UCSD-AML1 (cell line): Measurements from ENCODE around the gene LMNA.
"Not testable (repeated sequence)": the region's sequence is repeated elsewhere in the genome, so short reads cannot be mapped to it uniquely, and the experiment has no call there.

ENCODE experiments used
- DNase-seq: peaks from one replicate; lab custom pipeline; 2025; ENCODE audit not compliant: unreplicated experiment; lab: John Stamatoyannopoulos, UW

Gene LMNA

DNA sequence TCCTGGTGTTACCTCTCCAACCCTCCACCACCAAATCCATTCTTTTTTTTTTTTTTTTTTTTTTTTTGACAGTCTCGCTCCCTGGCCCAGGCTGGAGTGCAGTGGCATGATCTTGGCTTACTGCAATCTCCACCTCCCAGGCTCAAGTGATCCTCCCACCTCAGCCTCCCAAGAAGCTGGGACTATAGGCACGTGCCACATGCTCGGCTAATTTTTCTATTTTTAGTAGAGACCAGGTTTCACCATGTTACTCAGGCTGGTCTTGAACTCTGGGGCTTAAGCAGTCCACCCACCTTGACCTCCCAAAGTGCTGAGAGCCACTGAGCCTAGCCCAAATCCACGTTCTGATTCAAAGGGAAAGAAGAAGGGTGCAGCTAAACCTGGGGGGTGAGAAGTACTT lies 6.5 kb downstream of the LMNA start:
- DNase-seq = not testable (repeated sequence)

DNA sequence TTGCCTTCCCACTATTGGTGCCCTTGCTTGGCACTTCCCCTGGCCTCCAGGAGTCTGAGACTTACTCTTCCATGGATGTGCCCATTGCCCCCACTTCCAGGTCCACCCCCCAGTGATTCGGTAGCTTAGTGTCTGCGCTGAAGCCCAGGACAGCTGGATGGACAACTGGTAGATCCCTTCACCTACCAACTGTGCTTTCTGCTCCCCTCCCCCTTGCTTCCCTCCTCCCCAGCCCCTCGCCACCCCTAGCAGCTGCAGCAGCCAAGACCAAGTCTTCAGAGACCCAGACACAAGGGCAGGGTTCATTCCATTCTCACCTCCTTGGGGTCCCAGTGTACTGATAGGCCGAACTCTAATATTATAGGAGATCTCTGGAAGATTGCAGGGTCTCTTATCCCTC lies 6.9 kb downstream of the LMNA start:
- no peak for DNase-seq

DNA sequence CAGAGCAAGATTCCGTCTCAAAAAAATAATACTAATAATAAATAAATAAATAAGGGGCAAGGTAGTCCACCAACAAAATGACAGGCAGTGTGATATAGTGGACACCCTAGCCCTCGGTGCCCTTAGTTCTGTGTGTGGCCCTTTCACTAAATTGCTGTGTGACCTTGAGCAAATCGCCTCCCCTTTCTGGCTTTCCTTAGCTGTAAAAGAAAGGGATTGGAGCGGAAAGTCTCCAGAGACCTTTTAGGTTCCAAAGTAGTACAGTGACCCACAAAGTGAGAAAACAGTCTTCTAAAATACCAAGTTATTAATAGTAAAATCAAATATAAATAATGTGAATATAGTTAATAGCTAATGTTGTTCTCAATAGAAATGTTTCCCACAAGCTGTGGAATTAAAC lies 7.6 kb downstream of the LMNA start:
- DNase-seq = no peak

DNA sequence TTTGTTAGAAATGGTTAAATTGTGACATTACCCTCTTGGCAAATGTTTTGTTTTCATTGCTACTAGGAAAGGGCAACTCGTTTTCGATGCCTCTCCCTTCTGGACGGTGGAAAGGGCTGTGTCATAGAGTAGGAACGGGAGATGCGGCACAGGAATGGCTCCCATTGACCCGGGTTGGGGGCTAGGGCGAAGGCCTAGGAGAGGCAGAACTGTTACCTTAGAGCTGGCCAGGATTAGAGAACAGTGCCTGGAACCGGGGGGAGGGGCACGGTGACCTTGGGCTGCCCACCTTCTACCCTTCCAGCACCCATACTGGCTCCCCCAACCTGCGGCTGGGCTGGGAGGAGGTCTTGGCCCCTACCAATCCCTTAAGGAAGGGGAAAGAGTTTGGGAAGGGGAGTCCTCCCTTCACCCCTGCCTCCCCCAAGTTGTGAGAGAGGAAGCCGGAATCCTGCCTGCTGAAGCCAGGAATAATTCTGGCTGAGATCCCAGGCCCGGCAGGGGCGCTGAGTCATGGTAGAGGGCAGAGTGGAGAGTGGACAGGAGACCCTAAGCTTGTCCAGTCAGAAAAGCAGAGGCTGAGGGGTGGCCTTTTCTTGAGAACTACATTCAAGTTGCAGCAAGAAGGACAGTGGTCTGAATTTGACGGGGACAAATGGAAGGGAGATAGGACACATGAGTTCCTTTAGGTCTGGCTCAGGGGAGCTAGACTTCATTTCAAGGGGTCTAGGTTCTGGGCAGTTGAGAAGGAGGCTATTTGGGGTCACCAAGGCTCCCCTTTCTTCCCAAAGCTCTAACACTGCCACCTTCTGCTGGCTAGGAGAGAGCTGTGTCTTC lies 8.2 kb downstream of the LMNA start:
- no peak for DNase-seq

DNA sequence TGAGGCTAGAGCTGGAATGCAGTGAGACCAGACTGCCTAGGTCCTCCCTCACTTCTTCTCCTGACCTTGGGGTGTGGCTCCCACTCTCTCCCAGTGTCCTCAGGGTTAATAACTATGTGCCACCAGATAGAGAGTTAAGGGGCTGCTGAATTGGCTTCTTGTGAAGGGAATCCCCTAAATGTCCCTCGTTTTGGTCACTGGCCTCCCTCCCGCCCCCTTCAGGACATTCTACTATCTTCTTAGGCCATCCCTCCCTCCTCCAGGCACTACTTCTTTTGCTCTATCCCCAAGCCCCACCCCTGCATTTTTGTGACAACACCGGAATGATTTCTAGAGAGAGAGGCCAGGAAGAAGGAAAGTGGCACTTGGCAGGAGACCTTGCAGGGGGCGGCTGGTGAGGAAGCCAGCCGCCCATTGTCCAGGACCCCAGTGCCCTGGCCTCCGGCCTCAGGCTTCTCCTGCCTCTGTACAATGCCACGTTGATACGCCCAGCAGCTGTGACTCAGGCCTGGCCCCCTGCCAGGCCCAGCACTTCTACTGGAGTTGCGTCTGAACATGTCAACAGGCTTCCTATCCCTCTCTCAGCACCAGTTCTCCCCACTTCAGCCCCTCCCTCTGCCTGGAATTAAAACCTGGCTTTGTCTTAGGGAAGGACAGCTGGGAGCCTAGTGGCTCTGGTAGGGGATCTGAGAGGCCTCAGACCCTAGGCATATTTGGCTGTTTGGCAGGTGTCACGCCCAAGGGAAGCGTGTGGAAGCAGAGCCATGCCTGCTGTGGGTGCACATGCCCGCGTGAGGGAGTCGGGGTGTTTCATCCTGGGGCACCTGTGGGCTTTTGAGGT lies 9.1 kb downstream of the LMNA start:
- peak; percentile 83 for DNase-seq

DNA sequence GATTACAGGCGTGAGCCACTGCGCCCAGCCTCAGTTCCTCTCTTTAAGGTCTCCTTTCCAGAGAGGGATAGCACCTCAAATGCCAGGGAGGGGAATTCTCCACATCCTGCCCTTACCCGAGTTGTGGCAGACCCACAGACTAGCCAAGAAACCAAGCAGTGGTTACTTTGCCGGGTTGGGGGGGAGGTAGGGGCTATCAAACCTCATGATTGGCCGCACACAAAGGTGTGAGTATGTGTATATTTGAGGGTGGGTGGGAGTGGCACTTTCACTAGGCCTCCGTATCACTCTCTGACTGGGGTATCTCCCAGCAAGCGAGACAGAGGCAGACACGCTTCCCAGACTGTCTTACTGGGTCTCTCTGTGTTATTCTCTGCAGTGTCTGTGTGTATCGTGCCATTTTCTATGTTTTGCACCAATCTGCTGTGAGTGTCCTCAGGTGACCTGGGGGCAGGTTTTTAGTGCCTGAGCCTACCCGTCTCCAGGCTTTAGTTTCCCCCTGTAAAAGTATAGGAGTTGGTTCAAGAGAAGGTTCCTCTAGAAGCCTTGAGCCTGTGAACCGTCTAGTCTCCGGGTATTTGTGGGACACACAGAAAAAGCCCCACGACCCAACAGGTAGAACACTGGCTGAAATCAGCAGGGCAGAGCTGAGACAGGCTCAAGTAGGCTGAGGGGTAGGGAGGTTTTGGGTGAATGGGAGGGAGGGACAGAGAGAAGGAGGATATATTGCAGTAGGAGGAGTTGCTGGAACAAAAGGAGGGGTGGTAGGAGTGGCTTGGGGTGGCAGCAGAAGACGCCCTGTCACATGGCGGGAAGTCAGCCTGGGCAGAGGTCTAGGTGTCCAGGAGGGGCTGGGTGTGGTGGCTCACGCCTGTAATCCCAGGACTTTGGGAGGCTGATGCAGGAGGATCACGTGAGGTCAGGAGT lies 10.3 kb downstream of the LMNA start:
- no peak for DNase-seq

DNA sequence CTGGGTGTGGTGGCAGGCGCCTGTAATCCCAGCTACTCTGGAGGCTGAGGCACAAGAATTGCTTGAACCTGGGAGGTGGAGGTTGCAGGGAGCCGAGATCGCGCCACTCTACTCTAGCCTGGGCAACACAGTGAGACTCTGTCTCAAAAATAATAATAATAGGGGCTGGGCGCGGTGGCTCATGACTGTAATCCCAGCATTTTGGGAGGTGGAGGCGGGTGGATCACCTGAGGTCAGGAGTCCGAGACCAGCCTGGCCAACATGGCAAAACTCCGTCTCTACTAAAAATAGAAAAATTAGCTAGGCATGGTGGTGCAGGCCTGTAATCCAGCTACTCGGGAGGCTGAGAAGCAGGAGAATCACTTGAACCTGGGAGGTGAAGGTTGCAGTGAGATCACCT lies 11.0 kb downstream of the LMNA start:
- DNase-seq = not testable (repeated sequence)

DNA sequence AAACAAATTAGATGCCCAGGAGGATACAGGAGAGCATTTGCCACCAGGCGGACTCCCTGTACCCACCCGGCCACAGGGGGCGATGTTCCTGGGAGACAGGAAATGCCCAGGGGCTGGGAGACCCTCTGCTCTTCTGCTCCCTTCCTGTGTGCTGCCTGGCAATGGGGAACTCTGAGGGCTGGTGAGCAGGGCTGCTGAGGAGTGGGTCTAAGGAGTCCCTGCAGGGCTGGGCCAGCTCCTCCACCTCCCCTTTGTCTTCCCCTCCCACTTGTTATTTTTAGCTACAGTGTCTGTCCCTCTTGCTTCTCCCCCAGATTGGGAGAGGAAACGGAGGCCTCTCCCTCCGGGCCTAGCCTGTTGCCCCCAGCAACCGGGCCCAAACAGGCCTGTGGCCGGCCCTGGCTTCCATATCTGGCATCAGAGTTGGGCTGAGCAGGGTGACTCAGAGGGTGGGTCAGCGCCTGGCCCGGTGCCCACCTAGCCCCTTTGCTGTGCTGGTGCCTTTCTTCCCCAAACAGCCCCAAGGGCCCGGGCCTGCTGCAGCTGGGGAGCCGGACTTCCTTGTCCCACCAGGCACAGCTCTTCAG lies 11.6 kb downstream of the LMNA start:
- DNase-seq = peak; percentile 85

DNA sequence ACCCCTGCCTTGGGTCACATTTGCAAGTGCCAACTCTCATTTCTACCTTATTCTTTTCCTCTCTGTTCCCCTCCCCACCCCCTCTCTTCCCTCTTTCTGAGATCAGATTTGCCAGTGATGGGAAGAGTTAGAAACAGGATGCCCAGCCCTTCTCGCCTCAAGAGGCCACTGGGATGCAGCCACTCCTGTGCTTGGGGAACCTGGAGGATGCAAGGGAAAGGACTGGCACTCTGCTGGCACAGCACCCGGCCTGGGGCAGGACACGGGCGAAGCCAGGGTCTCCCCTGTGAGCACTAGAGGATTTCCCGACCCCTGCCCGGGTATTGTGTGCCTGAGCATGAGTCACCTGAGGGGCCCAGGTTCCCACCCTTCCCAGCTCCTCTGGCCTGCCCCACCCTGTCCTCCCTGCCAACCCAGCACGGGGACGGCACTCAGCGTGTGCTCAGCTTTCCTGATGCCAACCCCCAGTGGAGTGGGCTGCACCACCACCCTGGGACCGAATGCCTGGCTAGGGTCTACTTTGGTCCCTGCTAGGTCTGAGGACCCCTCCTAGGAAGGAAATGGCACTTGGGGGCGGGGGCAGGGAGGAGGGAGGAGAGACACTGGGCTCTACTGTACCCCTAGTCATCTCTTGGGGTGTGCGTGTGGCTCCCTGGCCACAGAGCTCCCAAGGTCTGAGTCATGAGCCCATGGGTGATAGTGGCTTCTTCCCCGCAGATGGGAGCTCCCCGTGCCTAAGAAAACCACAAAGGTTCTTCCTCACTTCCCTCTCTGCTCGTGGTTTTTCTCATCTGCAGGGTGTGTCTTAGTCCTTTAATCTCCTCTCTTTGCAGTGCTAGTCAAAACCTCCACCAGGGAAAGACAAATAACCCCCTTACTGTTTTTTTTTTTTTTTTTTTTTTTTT lies 12.4 kb downstream of the LMNA start:
- peak; percentile 52 for DNase-seq

DNA sequence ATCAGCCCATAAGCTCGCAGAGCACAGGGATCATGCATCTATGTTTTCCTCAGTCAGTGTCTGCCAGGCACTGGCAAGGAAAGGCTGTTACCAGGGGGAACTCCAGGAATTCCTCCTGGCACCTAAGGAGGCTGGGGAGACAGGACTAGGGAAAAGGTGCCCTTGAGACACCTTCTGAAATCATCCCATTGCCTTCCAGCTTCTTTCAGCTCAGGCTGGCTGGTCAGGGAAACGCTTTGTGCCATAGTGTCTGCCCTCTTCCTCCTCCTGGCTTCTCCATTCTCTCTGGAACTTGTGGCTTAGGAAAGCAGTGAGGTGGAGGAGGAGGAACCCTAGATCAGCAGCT lies 13.8 kb downstream of the LMNA start:
- no peak for DNase-seq

DNA sequence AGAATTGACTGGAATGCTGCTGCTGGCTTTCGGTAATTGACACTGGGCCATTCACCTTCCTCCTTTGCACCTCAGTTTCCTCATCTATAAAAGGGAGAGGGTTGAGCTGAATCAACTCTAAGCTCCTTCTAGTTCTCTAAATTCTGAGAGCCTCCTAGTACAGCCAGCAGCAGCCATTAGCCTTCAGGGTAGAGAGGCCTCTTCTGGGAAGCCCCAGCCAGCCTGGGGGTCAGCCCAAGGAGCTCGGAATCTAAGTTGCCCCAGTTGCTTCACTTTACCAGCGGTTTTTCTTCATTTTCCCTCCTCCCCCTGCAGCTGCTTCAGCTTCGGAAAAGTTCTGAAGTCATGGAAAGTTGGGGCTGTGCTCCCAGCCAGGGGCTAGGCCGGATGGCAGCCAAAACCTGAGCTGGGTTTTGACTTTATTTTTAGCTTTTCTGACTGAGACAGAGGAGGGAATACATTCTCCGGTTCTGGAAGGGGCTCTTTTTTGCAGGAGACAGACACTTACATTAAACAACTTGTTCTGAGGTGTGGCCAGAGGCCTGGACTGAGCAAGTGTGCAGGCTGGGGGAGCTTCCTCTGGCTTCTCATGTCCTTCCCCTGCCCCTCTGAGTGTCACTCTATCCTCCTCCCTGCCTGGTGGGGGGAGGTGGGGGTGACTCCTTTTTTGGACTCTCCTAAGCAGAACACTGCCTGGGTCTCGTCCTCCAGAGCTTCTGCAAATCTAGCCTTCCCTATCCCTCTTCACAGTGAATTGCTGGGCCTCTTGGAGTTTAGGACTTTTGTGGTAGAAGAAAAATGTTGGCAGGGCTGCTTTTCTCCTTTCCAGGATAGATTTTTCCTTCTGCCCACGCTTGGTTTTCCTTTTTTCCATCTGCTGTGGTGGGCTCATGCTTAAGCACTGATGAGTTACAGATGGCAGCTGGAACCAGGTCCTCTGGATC lies 14.4 kb downstream of the LMNA start:
- no peak for DNase-seq

DNA sequence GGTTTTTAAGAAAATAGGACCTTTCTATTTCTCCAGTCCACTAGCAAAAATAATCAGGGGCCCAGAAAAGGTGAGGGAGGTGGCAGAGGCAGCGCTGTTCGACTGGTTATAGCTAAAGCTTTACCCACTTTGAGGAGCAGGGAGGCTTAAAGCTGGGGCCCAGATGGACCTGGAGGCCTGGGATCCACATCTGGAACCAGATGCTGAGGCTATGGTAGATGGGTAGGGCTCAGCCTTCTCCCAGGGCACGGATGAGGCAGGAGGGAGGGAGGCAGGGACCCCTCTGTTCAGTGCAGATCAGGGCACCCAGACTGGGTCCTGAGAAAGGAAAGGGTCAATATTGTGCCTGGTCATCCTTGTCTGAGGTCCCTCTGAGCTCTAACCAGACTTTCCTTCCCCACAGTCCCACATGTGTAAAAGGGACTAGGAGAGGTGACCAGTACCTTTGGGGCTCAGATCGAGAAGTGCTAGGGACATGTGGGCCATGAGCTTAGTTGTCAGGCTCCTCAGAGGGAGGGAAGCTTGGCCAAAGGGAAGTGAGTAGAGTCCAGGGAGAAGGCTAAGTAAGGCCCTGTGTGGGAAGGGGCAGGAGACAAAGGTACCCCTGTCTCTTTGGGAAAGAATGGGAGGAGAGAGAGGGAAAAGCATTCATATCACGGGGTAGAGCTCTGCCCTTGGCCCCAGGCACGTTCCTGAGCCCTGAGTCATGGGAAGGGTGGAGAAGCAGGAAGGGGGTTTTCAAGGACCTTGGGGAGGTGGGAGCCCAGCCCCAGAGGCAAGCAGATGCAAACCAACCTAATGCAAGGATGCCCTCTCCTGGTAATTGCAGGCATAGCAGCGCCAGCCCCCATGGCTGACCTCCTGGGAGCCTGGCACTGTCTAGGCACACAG lies 15.4 kb downstream of the LMNA start:
- peak; percentile 75 for DNase-seq

DNA sequence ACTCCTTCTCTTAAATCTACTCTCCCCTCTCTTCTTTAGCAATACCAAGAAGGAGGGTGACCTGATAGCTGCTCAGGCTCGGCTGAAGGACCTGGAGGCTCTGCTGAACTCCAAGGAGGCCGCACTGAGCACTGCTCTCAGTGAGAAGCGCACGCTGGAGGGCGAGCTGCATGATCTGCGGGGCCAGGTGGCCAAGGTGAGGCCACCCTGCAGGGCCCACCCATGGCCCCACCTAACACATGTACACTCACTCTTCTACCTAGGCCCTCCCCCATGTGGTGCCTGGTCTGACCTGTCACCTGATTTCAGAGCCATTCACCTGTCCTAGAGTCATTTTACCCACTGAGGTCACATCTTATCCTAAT lies 16.0 kb downstream of the LMNA start:
- no peak for DNase-seq

DNA sequence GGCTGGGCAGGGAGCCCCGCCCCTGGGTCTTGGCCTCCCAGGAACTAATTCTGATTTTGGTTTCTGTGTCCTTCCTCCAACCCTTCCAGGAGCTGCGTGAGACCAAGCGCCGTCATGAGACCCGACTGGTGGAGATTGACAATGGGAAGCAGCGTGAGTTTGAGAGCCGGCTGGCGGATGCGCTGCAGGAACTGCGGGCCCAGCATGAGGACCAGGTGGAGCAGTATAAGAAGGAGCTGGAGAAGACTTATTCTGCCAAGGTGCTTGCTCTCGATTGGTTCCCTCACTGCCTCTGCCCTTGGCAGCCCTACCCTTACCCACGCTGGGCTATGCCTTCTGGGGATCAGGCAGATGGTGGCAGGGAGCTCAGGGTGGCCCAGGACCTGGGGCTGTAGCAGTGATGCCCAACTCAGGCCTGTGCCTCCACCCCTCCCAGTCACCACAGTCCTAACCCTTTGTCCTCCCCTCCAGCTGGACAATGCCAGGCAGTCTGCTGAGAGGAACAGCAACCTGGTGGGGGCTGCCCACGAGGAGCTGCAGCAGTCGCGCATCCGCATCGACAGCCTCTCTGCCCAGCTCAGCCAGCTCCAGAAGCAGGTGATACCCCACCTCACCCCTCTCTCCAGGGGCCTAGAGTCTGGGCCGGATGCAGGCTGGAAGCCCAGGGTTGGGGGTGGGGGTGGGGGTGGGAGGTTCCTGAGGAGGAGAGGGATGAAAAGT lies 20.4 kb downstream of the LMNA start:
- DNase-seq = no peak

DNA sequence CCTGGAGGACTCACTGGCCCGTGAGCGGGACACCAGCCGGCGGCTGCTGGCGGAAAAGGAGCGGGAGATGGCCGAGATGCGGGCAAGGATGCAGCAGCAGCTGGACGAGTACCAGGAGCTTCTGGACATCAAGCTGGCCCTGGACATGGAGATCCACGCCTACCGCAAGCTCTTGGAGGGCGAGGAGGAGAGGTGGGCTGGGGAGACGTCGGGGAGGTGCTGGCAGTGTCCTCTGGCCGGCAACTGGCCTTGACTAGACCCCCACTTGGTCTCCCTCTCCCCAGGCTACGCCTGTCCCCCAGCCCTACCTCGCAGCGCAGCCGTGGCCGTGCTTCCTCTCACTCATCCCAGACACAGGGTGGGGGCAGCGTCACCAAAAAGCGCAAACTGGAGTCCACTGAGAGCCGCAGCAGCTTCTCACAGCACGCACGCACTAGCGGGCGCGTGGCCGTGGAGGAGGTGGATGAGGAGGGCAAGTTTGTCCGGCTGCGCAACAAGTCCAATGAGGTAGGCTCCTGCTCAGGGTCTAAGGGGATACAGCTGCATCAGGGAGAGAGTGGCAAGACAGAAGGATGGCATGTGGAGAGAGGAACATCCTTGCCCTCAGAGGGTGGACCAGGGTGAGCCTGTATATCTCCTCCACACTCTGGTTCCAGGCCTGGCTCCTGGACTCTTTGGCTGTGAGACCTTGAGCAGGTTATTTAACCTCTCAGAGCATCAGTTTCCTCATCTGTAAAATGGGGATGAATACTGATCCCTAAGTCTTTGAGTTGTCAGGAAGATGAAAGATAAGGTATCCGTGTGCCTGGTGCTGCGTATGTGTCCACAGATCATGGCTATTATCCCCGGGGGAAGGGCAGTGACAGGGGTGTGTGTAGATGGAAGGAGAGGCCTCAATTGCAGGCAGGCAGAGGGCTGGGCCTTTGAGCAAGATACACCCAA lies 21.7 kb downstream of the LMNA start:
- DNase-seq = no peak

DNA sequence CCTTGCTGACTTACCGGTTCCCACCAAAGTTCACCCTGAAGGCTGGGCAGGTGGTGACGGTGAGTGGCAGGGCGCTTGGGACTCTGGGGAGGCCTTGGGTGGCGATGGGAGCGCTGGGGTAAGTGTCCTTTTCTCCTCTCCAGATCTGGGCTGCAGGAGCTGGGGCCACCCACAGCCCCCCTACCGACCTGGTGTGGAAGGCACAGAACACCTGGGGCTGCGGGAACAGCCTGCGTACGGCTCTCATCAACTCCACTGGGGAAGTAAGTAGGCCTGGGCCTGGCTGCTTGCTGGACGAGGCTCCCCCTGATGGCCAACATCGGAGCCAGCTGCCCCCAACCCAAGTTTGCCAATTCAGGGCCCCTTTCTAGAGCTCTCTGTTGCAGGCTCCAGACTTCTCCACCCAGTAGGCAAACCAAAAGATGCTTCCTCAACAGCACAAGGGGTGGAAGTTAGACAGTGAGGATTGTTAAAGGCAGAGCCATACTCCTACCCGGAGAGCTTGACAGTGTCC lies 22.5 kb downstream of the LMNA start:
- no peak for DNase-seq
